ENCODE results near the gene ENDOU. TPM values are rescaled to one million over a fixed set of nuclear protein-coding genes. Genes with fewer than 3 reads are reported as not detected.

Gene ENDOU
- total RNA-seq, 2 donors from 2014 or later, result 1.0 TPM; not detected in 1

GRCh38 chr12:47751561-47751960 lies 26.3 kb upstream of the ENDOU start:
- no peak for DNase-seq (ENCODE audit: low spot score)
- no peaks in the 10 kb centered on the region for H3K27me3 ChIP-seq (replicated peaks; ENCODE audit: insufficient read depth)
- WGBS, result 82% methylated on average over 9 of the region's 9 CpGs
- H3K4me1 ChIP-seq (replicated peaks), result peaks cover 24% of the 10 kb centered on the region
- H3K27ac ChIP-seq, result no peak overlapping the region
- no peak overlapping the region for H3K4me3 ChIP-seq
- no peaks in the 10 kb centered on the region for H3K36me3 ChIP-seq
- intact Hi-C loops (cut with DNase I), result no loop called here
- TF ChIP-seq POLR2A (IDR thresholded peaks at IDR 0.05) (no peak), POLR2AphosphoS5 (IDR thresholded peaks at IDR 0.05) (no peak)
- TF ChIP-seq, protein P1, sequence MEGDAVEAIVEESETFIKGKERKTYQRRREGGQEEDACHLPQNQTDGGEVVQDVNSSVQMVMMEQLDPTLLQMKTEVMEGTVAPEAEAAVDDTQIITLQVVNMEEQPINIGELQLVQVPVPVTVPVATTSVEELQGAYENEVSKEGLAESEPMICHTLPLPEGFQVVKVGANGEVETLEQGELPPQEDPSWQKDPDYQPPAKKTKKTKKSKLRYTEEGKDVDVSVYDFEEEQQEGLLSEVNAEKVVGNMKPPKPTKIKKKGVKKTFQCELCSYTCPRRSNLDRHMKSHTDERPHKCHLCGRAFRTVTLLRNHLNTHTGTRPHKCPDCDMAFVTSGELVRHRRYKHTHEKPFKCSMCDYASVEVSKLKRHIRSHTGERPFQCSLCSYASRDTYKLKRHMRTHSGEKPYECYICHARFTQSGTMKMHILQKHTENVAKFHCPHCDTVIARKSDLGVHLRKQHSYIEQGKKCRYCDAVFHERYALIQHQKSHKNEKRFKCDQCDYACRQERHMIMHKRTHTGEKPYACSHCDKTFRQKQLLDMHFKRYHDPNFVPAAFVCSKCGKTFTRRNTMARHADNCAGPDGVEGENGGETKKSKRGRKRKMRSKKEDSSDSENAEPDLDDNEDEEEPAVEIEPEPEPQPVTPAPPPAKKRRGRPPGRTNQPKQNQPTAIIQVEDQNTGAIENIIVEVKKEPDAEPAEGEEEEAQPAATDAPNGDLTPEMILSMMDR (IDR thresholded peaks at IDR 0.05), result no peak
- no peaks in the 10 kb centered on the region for H3K9me3 ChIP-seq

DNA sequence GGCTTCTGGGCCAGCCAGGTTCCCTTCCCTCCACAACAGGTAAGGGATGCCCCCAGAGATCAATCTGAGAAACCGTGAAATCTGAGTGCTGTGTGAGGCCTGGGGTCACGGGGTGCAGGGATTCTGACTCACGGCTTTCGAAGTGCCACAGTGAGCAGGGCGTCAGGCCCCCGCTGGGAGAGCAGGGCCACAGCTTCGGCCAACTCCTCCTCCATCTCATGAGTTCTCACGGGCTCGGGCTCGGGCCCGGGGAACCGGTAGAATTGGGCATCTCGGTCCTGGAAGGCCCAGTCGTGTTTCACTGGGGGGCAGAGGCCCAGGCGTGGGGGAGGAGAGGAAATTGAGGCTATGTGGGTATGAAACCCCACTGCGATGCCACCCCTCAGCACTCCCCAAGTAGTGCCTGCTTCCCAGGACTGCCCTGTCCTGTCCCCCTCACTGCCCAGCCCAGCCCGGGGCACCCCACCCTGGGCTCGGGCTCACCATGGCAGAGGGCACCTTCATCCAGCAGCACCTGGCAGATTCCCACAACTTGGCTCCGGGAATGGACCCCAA lies 25.7 kb upstream of the ENDOU start:
- H3K27me3 ChIP-seq (replicated peaks; ENCODE audit: insufficient read depth), result no peaks in the 10 kb centered on the region
- no peak overlapping the region for H3K4me3 ChIP-seq
- TF ChIP-seq, protein P1 (IDR thresholded peaks at IDR 0.05), result no peak
- no peak for TF ChIP-seq POLR2A (IDR thresholded peaks at IDR 0.05)
- TF ChIP-seq POLR2AphosphoS5 (IDR thresholded peaks at IDR 0.05), result no peak
- H3K27ac ChIP-seq, result no peak overlapping the region
- intact Hi-C loops (cut with DNase I), result no loop called here
- 90% methylated on average over 19 of the region's 19 CpGs for WGBS
- no peaks in the 10 kb centered on the region for H3K36me3 ChIP-seq
- no peak for DNase-seq (ENCODE audit: low spot score)
- no peaks in the 10 kb centered on the region for H3K9me3 ChIP-seq
- H3K4me1 ChIP-seq (replicated peaks), result peaks cover 24% of the 10 kb centered on the region

DNA sequence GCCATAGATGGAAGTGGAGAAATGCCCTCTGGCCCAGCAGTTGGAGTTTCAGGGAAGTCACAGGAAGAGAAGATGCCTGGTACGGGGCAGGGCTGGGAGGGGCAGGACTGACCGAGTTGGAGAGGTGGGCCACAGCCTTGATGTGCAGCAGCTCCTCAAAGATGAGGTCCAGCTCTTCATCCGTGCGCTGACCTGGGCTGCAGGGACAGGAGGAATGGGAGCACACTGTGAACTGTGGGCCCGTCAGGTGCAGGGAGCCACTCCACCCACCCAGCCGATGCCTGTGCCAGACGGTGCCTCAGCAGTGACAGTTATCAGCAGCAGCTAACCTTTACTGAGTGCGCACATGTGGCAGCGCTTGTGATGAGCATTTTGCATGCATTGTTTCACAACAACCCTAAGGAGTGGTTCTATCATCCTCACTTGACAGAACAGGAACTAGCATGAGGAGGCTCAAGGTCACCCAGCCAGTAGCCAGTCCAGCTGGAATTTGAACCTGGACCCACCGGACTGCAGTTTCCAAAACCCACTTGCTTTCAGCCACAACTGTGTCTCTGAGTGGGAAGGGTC lies 25.0 kb upstream of the ENDOU start:
- Histone ChIP-seq H3K9me3 (no peaks in the 10 kb centered on the region), H3K27me3 (replicated peaks; ENCODE audit: insufficient read depth) (no peaks in the 10 kb centered on the region), H3K4me3 (no peak overlapping the region), H3K36me3 (no peaks in the 10 kb centered on the region), H3K4me1 (replicated peaks) (peaks cover 22% of the 10 kb centered on the region), H3K27ac (no peak overlapping the region)
- TF ChIP-seq, protein P1 (IDR thresholded peaks at IDR 0.05), result no peak
- TF ChIP-seq POLR2A (IDR thresholded peaks at IDR 0.05) (no peak), POLR2AphosphoS5 (IDR thresholded peaks at IDR 0.05) (no peak)
- WGBS, result 97% methylated on average over 10 of the region's 10 CpGs
- DNase-seq (ENCODE audit: low spot score), result no peak
- intact Hi-C loops (cut with DNase I), result no loop called here

- H3K4me3 ChIP-seq, result no peak overlapping the region
- no peaks in the 10 kb centered on the region for H3K27me3 ChIP-seq (replicated peaks; ENCODE audit: insufficient read depth)
- intact Hi-C loops (cut with DNase I), result no loop called here
- no peak for DNase-seq (ENCODE audit: low spot score)
- 94% methylated on average over 3 of the region's 3 CpGs for WGBS
- TF ChIP-seq, protein P1 (IDR thresholded peaks at IDR 0.05), result no peak
- TF ChIP-seq POLR2A (IDR thresholded peaks at IDR 0.05) (no peak), POLR2AphosphoS5 (IDR thresholded peaks at IDR 0.05) (no peak)
- H3K27ac ChIP-seq, result no peak overlapping the region
- H3K9me3 ChIP-seq, result no peaks in the 10 kb centered on the region
- no peaks in the 10 kb centered on the region for H3K36me3 ChIP-seq
- H3K4me1 ChIP-seq (replicated peaks), result peaks cover 10% of the 10 kb centered on the region
Measured at GRCh38 chr12:47748899-47749298, 23.6 kb upstream of the ENDOU start.

GRCh38 chr12:47748507-47748828 lies 23.2 kb upstream of the ENDOU start:
- H3K36me3 ChIP-seq, result no peaks in the 10 kb centered on the region
- no peaks in the 10 kb centered on the region for H3K27me3 ChIP-seq (replicated peaks; ENCODE audit: insufficient read depth)
- H3K9me3 ChIP-seq, result no peaks in the 10 kb centered on the region
- intact Hi-C loops (cut with DNase I), result no loop called here
- no peak for DNase-seq (ENCODE audit: low spot score)
- H3K27ac ChIP-seq, result no peak overlapping the region
- H3K4me1 ChIP-seq (replicated peaks), result peaks cover 5% of the 10 kb centered on the region
- TF ChIP-seq, protein P1 (IDR thresholded peaks at IDR 0.05), result no peak
- TF ChIP-seq POLR2AphosphoS5 (IDR thresholded peaks at IDR 0.05), result no peak
- no peak for TF ChIP-seq POLR2A (IDR thresholded peaks at IDR 0.05)
- 94% methylated on average over 1 of the region's 1 CpG for WGBS
- H3K4me3 ChIP-seq, result no peak overlapping the region
